GM18909 (cell line): ENCODE measurements around the gene GIMAP5.
A peak's percentile ranks its signal among the peaks of the same experiment; 100 is the strongest.

Source experiments
- ATAC-seq: cut with Tn5 transposase; IDR thresholded peaks from one replicate; pipeline ENCODE4 v1.9.1; 2021; ENCODE audit warnings: mild to moderate bottlenecking; ENCODE audit not compliant: unreplicated experiment, poor library complexity

The GIMAP5 gene

GRCh38 chr7:150737265-150738055, at the start of gene GIMAP5:
GIMAP5 (plus strand) TSS chr7:150737418; CDS start chr7:150740885, 3,467 bp downstream.
- peak; percentile 71 for ATAC-seq

DNA sequence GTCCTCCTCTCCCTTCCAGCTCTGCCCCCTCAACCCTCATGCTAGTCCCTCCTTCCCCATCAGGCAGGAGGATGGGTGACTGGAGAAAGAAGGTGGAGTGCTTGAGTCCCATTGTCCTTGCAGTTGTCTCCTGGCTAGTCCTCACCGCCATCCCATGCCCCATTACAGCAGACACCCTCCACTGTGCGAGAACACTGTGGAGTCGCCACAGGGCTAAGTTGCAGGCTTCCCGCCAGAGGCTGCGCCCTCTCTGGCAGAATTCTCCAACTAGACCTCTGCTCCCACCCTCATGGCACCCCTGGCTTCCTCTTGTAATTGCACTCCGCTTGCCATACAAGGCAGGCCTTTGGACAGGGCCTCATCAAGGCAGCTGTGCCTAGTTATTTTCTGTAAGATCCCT, 48.6 kb upstream of the GIMAP5 start:
- no peak for ATAC-seq

DNA sequence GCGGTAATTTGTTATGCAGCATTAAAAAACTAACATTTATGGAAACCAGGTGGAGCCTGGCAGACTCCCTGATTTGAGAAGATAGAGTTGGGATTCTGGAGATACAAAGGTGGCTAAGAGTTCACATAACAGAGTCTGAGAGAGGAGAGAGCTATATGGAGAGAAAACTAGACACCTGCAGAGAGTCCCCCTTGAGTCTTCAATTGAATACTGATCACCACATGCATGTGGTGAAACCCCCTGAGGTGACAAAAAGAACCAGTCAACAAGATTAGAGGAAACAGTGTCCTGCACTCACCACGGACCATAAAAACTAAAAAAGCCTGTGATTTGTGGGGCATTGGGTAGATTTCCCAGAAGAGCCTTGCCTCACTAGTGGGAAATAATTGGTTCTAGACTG, 41.6 kb upstream of the GIMAP5 start:
- no peak for ATAC-seq

- no peak for ATAC-seq
Measured at GRCh38 chr7:150703209-150703608, 34.0 kb upstream of the GIMAP5 start.

- no peak for ATAC-seq
Measured at GRCh38 chr7:150715293-150715692, 21.9 kb upstream of the GIMAP5 start.

GRCh38 chr7:150715738-150716137, 21.5 kb upstream of the GIMAP5 start:
- no peak for ATAC-seq

GRCh38 chr7:150716368-150716767, 20.9 kb upstream of the GIMAP5 start, which contains the start of gene GIMAP1:
GIMAP1 (plus strand) TSS chr7:150716613; CDS start chr7:150719048, 2,435 bp downstream.
- peak; percentile 64 for ATAC-seq

DNA sequence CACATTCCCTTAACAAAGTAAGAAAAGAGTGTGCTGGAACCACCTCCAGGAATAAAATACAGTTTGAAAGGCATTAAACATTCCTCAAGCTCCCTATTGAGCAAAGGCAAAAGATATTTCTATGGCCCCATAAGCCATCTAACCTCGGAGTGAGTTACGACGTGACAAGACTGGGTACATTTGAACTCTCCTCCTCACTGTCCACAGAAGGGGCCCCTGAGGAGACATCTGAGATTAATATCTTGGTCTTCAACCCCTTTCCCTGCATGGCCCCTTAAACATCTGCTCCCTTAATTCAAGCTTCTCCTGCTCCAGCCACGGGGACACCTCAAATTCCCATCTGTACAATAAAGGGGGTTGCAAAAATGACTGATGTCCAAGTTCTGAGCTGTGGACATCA, 20.3 kb upstream of the GIMAP5 start:
- ATAC-seq = no peak

- ATAC-seq = no peak
Measured at GRCh38 chr7:150717814-150718420, 19.3 kb upstream of the GIMAP5 start.

DNA sequence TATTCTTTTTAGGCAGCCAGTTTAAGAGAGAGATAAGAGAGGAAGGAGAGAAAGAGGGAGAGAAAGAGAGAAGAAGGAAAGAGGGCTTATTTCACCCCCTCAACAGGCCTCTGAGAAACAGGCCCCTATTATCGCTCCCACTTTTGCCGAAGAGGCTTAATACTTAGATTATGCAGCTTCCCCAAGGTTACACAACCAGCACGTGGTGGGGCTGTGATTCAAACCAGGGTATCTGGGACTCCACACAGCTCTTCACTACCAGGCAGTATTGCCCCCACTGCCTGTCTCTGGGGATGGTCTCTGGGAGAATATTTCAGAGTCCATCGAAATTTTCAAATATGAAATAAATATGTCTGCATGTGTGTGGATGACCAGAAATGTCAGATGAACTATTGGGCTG, 17.8 kb upstream of the GIMAP5 start:
- ATAC-seq = no peak

GRCh38 chr7:150719960-150720891, 17.0 kb upstream of the GIMAP5 start:
- no peak for ATAC-seq

DNA sequence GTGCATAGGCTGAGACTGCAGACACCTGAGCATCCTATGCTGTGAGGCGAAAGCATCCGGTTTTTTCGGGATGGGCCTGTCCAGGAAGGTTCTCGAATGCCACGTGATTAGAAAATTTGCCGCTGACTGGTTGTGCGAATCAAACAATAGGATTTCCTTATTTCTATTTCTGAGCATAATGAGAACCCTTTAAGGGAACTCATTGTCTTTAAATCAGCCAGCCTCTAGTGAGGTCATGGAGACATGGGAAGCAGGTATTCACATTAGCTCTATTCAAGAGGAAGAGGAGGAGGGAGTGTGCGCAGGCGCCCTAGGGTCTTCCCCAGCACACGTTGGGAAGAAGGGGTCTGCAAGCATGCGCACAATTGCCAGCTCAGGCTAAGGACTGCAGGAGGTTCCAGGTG, 15.2 kb upstream of the GIMAP5 start:
- no peak for ATAC-seq

DNA sequence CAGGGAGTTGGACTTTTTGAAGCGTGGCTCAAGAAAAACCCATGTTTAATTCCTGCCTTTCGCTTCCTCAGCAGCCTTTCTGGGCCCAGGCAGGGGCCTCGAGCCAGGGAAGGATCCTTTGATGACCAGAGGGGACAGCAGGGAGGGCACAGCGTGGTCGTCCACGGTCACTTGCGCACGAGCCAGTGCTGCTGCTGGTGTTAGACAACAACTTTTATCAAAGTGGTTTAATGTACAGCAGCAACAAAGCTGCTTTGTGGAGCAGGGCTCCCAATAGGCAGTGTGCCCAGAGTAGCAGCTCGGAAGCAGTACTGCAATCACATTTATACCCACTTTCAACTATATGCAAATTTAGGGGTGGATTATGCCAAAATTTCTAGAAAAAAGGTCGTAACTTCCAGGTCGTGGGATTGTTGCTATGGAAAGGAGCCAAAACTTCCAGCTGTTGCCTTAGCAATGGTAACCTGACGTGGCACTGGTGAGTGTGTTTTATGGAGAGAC, 14.7 kb upstream of the GIMAP5 start:
- ATAC-seq = no peak

- no peak for ATAC-seq
Measured at GRCh38 chr7:150723467-150723866, 13.8 kb upstream of the GIMAP5 start.

DNA sequence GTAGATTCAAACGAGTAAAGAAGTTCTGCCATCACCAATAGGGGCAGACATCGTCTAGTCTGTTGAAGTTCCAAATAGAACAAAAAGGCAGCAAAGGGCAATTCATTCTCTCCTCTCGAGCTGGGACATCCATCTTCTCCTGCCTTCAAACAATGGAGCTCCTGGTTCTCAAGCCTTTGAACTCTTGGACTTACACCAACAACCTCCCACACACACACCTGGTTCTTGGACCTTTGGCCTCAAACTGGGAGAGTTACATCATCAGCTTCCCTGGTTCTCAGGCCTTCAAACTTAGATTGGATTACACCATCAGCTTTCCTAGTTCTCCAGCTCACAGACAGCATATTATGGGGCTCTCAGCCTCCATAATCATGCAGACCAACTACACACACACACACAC, 9.8 kb upstream of the GIMAP5 start:
- no peak for ATAC-seq

- no peak for ATAC-seq
Measured at GRCh38 chr7:150728011-150728410, 9.2 kb upstream of the GIMAP5 start.

GRCh38 chr7:150728609-150729008, 8.6 kb upstream of the GIMAP5 start:
- ATAC-seq = no peak

DNA sequence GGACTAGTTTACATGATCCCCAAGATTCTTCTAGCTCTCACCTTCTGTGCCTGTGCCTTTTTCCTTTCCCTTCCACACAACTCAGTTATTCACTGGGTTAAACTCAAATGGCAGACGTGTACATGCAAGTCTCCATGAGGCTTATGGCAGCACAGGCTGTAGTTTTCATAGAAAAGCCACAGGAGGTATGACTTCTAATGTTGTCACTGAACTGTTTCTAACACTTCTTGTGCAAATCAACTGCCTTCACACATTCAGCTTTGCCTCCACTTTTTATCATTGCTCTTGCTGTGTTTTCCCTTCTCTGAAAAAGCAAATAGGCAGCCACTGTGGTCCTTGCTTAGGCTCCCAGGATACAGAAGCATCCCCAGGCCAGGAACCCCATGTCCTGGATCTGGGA, 5.3 kb upstream of the GIMAP5 start:
- no peak for ATAC-seq

GRCh38 chr7:150732786-150733481, 4.3 kb upstream of the GIMAP5 start:
- no peak for ATAC-seq

- ATAC-seq = no peak
Measured at GRCh38 chr7:150733482-150734095, 3.6 kb upstream of the GIMAP5 start.
